NCI-H1930 (cell line): ENCODE data around the gene FAM13C.
"Not testable (repeated sequence)": the region's sequence is repeated elsewhere in the genome, so short reads cannot be mapped to it uniquely, and the experiment has no call there.

ENCODE experiments used
- DNase-seq, 2 experiments: peaks; one replicate each; lab custom pipeline; 2025; lab: John Stamatoyannopoulos, UW

FAM13C gene

GRCh38 chr10:59362144-59362958 lies at the start of gene FAM13C:
TSS of gene FAM13C (minus strand) at chr10:59362549. CDS start at chr10:59362460, 89 bp downstream.
- DNase-seq: peak; percentile 66 to 73

DNA sequence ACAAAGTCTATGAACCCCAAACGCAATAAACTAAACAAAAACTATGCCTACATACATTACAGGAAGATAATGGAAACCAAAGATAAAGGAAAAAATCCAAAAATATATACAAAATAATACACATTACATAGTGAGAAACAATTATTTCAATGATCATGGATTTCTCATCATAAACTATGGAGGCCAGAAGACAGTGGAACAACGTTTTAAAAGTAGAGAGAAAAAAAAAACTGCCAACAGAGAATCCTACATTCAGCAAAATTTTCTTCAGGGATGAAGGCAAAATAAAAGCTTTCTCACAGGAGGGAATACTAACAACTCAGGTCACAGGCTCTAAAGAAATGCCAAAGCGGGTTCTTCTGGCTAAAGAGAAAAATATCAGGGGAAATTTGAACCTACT lies 42.9 kb upstream of the FAM13C start:
- DNase-seq: no peak

GRCh38 chr10:59400214-59400613 lies 37.9 kb upstream of the FAM13C start:
- no peak for DNase-seq

DNA sequence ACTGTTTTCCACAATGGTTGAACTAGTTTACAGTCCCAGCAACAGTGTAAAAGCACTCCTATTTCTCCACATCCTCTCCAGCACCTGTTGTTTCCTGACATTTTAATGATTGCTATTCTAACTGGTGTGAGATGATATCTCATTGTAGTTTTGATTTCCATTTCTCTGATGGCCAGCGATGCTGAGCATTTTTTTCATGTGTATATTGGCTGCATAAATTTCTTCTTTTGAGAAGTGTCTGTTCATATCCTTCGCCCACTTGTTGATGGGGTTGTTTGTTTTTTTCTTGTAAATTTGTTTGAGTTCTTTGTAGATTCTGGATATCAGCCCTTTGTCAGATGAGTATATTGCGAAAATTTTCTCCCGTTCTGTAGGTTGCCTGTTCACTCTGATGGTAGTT lies 37.0 kb upstream of the FAM13C start:
- not testable (repeated sequence) for DNase-seq

GRCh38 chr10:59397961-59398360 lies 35.6 kb upstream of the FAM13C start:
- DNase-seq: no peak

- DNase-seq: no peak
These were observed 33.6 kb upstream of the FAM13C start for GRCh38 chr10:59395984-59396383.

DNA sequence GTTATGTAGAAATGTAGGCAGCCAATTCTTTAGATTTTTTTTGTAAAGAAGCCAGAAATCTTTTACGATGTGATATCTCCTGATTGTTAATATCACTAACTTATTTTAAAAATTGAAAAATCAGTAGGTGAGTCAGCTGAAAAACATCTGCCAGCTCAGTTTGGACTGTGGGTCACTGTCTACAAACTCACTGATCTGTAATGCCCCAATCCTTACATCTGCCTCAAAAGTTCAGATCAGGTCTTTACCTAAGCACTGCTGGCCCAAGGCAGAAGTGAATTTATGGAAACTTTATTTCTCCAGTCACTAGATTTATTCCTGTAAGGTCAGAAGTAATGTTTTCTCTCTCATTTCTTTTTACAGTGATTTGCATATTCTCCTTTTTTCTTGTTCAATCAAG lies 31.0 kb upstream of the FAM13C start:
- no peak for DNase-seq

- DNase-seq: no peak
These were observed 28.7 kb upstream of the FAM13C start for GRCh38 chr10:59391060-59391459.

- no peak for DNase-seq
These were observed 26.3 kb upstream of the FAM13C start for GRCh38 chr10:59388671-59388976.

DNA sequence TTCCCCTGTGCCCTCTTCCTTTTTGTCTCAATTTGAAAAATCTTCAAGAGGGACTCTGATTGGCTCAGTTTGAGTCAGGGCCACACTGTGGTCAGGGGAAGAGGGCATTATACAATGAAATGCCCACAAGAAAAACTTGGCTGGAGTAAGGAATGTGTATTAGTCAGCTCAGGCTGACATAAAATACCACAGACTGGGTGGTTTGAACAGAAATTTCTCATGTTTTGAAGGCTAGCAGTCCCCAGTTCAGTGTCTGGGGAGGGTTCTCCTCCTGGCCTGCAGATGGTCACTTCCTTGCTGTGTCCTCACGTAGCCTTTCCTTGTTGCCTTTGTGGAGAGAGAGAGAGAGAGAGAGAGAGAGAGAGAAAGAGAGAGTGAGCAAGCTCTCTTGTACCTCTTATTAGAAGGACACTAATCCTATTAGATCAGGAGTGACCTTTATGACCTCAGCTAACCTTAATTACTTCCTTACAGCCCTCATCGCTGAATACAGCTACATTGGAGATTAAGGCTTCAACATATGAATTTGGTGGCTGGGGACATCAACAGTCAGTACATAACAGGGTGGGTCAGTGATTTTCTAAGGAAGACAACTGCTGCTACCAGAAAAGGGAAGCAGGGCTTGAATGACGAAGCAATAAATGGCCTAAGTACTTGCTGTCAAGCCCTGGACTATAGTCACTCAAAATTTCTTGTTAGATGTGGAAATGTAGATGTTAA lies 25.8 kb upstream of the FAM13C start:
- DNase-seq: no peak

DNA sequence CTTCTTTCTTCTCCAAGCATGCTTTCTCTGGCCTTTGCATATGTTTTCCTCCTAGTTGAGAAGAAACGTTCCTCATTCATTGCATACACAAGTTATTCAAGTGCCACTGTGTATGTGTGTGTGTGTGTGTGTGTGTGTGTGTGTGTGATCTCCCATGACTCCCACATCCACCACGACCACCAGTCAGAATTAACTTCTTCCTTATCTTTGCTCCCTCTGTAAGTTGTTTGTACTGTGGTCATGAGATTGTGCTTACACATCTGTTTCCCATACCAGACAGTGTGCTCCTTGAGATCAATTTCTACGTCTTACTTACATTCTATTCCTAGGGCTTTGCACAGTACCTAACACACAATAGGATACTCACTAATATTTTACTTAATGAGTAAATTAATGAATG lies 22.4 kb upstream of the FAM13C start:
- no peak for DNase-seq

DNA sequence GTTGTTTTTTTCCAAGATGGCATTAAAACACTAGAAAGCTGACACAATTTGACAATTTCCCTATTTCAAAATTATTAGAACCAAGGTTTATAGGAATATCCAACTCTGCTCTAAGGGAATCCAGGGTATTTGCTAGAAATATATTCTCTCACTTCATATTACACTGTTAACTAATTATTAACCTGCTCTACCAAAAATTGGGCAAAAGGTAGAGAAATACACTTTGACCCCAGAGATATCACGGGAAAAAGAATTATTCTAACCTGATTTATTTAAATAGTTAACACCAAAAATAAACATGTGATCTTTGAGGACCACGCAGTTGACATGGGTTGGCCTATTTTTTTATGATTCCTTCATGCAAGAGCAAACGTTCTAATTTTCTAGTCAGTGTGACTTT lies 21.6 kb upstream of the FAM13C start:
- no peak for DNase-seq

DNA sequence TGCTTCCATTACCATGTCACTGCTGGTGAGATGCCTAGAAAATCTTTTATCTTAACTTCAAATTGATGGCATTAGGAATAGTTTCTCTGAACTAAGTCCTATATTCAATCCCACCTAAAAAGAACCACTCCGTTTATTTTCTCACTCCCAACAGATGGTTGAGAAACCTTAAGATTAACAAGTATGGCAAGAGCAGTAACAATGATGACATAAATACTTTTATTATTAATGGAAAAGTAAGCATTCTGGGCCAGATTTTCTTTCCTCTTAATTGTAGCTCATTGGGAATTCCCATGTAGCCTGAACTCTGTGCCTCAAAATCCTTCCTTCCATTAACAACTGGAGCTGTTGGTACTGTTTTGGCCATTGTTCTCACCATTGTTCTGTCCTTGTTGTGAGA lies 21.1 kb upstream of the FAM13C start:
- no peak for DNase-seq

DNA sequence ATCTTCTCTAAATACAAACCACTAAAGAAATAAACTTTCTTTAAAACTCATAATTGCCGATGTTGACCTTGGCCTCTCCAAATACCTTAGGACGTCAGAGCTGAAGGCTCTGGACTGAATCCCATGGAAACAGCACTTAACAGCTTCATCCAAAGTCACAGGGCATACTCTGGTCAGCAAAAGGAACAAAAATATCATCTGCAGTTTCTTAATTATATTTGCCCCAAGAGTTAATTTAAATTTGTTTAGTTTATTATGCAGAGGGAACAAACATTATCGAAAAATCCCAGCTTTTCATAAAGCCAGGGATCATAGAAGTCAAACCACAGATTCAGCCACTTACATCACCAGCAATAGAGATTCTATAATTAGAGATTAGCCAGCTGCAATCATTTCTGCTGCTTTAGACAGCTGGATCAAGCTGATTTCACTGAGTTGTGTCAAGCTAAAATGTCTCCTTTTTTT lies 20.5 kb upstream of the FAM13C start:
- DNase-seq: no peak

DNA sequence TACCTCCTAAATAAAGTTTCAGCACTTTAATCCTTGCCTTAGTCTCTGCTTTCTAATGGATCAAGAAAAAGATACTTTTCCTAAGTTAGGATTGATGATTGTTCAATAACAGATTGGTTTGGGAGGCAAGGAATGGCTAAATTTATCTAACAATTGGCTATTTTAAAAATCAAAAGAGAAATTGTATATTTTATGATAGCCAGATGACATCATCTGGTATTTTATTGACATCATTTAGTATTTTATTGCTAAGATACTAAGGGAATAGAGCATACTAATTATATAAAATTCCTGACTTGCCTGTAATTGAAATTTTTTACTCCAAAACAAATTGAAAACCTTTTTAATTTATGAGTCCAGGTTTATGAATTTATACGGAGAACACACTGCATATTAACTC lies 19.3 kb upstream of the FAM13C start:
- no peak for DNase-seq

- DNase-seq: no peak
These were observed 14.5 kb upstream of the FAM13C start for GRCh38 chr10:59376846-59377245.

GRCh38 chr10:59375990-59376389 lies 13.6 kb upstream of the FAM13C start:
- DNase-seq: no peak

GRCh38 chr10:59374916-59375315 lies 12.6 kb upstream of the FAM13C start:
- DNase-seq: no peak

DNA sequence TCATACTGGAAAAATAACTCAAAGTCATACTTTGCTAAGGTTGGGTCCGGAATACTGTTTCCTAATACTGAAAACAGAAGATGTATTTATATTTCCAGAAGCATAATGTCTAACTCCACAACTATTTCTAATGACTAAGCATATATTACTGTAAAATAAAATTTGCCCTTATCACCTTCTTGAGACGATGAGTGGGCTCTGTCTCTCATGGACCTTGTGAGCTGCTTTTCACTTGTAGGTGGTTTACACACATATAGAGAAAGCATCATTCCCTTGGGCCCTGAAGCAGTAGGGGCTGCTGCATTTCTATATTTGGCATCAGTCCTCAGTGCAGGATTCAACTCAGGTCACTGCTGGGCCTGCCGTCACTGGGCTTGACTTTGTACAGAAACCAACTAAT lies 10.7 kb upstream of the FAM13C start:
- no peak for DNase-seq

DNA sequence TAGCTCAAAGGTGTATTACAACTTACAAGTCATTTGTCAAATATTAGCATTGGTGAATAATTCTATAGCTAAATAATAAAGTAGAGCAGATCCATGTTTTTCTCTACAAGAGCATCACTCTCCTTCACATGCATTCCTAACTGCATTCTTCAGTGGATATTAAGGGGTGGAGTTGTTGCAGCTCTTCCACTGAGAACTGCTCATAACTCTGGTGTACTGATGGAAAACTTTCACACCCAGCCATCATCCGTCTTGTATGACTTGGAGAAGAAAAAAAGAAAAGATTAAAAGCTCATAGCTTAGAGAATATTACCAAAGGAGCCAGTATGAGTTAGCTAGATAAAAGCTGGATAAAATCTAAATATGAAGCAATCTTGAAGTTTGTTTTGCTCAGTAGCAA lies 10.2 kb upstream of the FAM13C start:
- DNase-seq: no peak

DNA sequence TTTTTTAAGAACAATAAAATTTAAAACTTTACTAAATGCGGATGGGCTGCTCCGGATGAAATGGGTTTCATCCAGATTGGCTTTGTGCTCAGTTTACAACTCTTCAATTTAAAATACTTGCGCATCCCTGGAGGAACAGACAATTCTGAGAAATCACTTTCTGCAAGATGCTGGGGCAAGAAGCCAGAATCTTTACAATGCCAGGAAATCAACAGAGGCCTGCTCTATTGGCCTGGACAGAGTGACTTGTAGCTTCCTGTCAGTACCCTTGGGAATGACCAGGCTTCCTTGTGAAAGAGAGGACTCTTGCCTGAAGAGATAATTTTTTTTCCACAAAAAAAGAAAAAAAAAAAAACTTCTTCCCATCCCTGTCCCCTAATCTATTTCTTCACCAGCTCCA lies 3.9 kb upstream of the FAM13C start:
- DNase-seq: no peak

GRCh38 chr10:59363446-59363958 lies 1.2 kb upstream of the FAM13C start:
- no peak for DNase-seq

GRCh38 chr10:59362959-59363381 lies 621 bp upstream of the FAM13C start:
- DNase-seq: peak; percentile 40 to 49
